DND-41 (cell line): ENCODE results near the gene HECA.
"Not testable (repeated sequence)": the region's sequence is repeated elsewhere in the genome, so short reads cannot be mapped to it uniquely, and the experiment has no call there.

Experiments
- CTCF ChIP-seq: IDR thresholded peaks from 2 replicates; pipeline ENCODE4 v1.5.1; 2012; ENCODE audit warnings: borderline replicate concordance, low read length, moderate library complexity, mild to moderate bottlenecking; ENCODE audit not compliant: poor library complexity, severe bottlenecking; ENCODE audit errors: extremely low read depth
- EZH2 ChIP-seq: IDR thresholded peaks from 3 replicates; pipeline ENCODE4 v1.6.1; 2012; ENCODE audit warnings: borderline replicate concordance, low read depth, mild to moderate bottlenecking, moderate library complexity, low read length, inconsistent platforms; ENCODE audit not compliant: severe bottlenecking

- TF ChIP-seq CTCF, EZH2: not testable (repeated sequence)
These were observed 12.1 kb upstream of the HECA start for GRCh38 chr6:139122823-139123222.
